ENCODE measurements around the gene FBXO21.

Gene FBXO21

DNA sequence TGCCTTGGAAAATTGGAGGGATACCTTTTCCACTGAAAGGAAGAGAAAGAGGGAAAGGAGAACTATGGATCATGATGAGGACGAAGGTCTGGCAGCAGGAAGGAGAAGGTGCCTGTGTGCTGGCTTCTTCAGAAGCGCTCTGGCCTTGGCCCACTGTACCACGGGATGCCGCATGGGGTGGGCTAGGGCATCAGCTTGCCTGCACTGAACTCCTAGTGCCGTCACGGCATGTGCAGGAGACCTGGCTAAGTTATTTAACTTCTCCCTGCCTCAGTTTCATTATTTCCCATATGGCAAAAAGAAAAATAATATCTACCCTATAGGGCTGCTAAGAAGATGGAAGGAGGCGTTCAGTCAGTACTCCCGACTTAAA lies 28.1 kb downstream of the FBXO21 start:
- DNase-seq, result no peak

DNA sequence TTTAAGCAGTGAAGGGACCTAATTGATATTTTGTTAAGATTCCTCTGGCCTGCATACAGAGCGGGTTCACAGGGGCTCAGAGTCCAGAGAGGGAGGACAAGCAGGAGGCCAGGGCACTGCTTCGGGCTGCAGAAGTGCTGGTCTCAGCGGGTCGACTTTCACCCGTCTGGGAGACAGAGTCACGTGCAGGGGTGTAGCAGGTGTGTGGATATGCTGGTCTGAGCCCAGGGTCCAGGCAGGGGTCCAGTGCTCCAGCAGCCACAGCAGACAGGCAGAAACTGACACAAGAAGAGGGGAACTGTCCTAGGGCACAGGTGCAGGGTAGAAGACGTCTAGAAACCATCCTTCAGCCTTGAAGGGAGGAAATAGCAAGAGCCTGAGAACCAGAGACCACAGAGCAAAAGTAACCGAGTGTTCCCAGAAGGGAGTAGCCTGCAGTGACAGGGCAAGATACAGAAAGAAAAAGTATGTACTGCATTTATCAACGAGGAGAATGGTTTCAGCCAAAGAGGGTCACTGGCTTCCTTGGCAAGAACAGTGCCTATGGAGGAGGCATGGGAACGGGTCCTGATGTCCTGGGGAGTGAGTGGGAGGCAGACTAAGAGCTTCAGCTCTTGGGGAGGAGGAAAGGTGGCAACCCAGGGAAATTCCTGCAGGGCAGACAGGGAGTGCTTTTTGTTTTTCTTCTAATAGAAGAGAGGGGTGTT lies 28.7 kb downstream of the FBXO21 start:
- no peak for DNase-seq

DNA sequence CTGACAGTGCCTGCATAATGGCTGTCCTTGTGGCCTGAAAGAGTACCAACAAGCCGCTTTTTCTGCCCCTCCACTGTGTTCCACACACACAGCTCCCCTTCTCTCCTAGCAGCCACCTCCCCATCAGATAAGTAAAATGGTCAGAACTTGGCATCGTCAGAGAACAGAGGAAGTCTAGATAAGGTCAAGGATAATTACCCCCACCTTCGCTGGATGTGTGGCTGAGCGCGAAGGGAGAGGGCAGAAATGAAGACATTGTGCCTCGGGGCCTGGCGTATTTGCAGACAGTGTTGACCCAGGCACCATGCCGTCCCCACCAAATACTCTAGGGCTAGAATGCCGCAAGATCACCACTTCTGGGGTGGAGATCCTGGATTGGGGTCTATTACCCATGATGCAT lies 30.6 kb downstream of the FBXO21 start:
- DNase-seq, result no peak

DNA sequence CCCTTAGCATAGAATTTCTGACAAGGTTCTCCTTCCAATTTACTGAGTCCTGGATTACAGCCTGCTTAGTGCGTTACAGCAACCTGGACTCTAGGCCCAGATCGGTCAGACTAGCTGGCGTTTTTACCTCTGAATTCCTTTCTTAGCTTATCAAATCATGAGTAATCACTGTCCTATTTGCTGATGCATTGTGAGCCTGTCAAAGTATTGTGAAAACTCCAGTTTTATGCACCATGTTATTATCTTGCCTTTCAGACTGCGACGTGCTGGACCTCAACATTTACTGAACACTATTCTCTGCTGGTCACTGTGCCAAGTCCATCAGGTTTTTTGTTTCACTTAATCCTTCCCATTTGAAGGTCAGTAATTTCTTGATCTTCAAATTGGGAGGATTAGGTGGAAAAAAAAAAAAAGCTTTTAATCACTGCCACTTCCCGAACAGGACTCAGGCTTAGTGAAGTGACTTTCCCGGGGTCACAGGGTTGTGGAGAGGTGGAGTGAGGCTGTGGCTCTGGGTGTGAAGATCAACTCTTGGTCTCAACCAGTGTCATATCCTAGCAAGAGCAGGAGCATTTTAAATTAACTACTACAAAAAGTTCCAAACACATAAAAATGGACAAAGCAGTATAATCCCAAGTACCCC lies 31.2 kb downstream of the FBXO21 start:
- DNase-seq, result no peak

DNA sequence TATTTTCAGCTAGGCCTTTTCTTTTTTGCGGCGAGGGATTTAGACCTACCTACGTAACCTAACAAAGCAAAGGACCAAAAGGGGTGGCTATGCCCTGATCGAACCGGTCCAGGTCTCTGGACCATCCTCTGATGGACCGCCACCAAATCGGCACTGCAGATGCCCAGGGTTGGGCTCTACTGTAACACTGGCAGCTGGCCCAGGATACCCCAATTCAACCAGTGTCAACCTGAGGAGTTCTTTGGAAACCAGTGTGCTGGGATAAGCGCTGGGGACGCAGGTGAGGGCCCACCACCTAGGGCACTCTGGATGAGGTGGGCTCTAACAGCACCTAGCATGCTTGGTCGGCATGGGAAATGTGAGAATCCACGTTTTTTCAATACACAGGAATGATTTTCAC lies 32.2 kb downstream of the FBXO21 start:
- DNase-seq, result no peak

DNA sequence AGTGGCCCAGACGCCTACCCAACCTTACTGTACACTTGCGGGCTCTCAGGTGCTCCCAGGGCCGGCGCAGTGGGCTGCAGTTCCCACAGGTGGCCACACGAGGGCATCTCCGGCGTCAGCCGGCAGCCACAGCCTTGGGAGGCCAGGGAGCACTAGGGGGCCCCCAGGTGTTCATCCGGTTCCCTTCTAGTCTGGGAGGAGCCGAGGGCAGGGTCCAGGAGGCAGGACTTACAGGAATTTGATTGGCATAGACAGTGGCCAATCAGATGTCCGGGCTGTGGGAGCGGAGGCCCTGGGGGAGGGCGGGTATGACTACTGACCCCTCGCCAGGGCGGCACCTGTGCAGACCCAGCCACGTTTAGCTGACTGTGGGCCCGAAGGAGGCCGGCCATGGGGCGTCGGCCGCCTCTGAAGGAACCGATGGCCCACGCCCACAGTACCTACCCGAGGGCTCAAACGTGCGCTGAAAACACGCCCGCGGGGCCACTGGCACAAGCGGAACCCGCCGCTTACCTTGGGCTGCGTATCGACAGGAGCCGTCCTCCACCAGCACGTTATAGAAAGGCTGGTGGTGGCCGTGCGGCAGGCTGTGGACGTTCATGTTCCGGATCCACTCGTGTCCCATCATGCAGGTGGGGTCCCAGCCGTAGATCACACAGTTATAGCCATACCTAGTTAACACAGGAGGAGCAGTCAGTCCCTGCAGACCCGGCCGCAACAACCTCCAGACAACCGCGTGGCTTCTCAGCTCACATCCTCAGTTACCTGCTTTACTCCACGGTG lies 34.8 kb downstream of the FBXO21 start:
- peak in 1 of 3 donors; percentile 7 for DNase-seq

DNA sequence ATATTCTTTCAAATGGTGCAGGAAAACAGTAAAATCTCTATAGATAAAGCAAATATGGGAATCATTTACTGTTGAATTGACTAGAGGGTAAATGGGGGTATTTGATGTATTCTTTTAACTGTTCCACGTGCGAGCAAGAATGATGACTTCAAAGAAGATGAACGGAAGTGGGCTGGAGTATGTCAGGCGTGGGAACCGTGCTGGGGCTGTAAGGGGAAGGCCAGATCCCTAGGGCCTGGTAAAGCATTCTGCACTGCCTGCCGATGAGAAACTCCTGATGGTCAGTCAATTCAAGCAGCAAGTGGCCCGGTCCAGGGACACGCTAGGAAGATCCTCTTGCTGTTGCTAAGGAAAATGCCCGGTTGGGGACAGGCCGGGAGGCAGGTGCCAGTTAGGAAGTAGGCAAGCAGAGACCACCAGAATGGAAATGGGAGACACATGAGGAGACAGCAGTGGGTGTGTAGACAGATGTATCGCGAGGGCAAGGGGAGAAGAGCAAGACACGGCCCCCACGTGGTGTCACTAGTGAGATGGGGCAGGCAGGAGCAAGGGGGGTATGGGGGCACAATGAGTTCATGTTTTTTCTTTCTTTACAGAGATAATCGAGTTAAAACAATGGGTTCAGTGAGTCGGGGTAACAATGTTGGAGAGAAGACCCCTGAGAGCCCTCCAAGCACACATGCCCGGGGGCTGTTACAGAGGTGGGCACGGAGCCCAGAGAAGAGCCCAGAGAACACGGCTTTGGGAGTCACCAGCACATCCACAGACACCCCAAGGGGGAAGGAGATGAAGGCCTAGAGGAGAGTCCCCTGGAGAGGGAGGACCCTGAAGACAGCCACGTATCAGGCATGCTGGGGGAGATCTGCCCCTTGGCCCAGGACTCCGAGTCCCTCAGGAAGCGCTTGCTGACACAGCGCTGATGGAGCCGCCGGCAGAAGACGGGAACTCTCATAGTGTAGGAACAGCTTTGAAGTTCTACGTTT lies 37.2 kb downstream of the FBXO21 start:
- no peak for DNase-seq

DNA sequence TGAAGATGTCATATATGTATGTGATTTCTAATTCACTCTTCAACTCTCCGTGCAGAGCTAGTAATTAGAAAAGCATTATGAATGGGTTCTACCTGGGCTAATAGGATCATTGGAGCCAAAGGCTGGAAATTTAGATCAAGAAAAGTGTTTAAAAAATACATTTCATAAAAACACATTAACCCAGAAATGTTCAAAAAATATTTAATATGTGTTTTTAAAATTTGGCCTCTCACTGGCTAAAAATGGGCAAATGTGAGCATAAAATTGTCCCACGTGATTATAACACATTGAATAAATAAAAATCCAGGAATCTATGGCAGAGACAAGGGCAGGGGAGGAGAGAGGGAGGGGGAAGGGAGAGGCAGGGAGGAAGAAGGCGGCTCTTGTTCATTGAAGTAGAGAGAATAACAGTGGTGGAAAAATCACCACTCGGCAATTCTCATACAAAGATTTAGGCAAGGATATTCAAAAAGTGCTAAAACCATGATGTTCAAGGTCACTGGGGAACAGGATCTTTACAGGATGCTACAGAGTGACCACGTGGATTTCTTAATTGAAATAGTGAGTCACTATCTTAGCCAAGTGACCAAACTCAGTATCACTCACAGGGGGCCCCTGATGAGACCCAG lies 38.8 kb downstream of the FBXO21 start:
- DNase-seq, result no peak

DNA sequence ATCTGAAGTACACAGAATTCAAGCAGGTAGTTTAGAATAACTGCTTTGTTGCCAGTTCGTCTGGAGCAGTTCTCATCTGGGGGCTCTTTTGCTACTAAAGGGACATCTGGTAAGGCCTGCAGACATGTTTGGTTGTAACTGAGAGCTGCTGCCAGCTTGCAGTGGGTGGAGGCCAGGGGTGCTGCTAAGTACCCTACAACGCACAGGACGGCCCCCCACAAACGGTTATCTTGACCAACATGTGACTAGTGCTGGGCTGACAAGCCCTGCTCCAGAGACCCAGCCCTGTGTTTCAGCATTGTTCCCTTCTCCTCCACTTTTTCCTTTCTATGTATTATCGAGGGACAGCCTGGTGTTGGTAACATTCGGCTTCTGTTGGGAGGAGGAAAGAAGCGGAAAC lies 40.8 kb downstream of the FBXO21 start:
- no peak for DNase-seq

DNA sequence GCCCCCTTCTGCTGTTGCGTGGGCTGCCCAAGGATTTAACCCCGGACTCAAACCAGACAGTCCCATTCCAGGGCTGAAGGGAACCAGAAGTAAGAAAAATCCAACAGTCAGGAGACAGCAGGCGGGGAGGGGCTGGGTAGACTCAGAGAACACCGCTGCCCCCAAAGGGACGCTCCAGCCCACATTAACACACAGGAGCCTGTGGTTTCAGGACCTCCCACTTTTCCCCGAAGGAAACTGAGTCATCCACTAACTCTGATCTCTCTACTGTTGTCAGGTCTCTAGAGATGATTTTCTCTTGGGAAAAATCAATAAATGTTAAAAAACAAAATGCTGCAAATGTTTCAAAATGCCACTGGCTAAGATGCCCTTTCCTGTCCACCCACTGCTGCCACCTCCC lies 41.6 kb downstream of the FBXO21 start:
- DNase-seq, result no peak

DNA sequence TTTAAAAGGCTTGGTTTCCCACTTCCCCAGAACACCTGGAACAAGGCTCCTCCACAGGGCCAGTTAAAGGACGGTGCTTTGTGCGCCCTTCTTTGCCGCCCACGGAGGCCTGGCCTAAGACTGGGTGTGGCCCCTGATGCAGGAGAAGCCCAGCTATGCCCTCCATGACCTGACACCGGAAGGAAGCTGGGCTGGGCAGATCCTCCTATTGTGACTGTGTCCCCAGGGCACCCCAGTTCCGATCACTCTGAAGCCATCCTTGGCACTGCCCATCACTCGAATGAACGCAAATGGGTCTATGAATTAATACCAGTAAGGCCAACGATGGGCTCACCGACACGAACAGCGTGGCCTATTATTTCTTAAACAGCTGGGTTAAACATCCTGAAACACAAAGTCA lies 42.6 kb downstream of the FBXO21 start:
- DNase-seq, result no peak

DNA sequence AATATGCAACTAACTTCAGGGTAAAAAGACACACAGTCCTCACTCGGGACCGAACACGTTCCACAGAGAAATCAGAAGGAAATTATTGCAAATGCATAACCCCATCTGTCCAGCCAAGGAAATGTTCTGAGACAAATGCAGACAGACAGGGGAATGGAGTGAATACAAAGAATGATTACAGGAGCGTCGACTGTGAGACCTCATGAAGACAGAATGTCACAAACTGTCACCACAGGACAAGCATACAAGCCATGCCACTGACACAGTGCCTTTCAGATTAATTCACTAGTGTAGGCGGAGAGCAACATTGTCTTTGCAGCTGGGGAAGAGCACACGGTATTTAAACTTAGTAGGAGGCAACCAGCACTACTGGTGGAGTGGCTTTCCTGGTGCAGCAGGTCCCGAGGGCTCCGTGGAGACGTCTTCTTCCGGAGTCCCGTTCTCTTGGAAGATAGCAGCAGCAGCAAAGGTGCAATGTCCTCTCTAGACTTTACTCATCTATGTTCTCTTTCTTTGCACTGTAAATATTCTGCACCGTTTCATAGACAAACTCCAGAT lies 44.6 kb downstream of the FBXO21 start:
- DNase-seq, result no peak

DNA sequence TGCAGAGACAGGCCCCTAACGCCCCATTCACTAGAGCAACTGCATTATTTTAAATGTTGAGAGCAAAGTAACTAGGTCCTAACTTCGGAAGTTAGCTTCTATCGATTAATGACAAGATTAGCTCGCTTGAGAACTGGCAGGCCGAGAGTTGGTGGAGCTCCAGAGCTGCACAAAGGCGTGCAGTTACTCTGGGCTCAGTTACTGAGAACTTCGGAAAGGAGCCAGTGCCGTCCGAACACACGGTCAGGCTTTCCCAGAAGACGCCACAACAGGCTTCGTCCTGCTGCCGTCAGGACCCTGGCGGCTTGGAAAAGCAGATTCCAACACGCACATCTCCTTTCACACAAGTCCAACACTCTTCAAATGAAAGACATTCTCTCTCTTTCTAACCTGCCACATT lies 45.7 kb downstream of the FBXO21 start:
- DNase-seq, result no peak

DNA sequence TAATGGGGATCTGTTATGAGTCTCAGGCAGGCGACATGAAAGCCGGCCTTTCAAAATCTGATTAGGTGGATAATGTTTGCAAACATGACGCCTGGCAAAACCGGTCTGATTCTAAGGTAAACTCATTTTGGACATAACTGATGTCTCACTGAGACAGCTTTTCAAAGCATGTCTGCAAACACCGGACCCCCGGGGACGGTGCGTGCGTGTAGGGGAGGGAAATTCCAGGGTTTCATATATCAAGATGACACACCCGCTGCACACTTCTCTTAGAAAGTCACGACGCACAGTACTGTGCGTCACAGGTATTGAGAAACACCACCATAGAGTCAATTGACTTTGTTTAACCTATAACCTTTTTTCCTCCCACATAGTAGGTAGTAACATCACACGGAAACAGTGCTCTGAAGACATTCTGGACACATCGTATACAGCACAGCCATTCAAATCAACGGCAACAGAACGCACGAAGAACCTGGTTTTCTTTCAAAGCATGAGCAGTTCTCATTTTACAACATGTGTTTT lies 47.2 kb downstream of the FBXO21 start:
- DNase-seq, result no peak

DNA sequence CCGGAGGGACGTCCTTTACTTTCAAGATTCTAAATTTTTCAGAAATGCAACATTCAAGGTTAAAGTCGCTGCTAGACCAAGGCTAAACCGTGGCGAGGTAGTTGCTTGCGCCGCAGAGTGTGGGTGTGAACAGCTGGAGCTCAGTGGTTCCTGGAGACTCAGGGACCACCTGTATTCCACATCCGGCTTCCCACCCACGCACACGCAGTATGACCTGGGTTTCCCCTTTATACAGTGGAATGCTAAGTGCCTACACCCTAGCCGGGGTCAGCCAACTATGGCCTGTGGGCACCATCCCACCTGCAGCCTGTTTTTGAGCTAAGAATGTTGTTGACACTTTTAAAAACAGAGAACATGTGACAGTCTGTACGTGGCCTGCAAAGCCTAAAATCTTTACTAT lies 48.2 kb downstream of the FBXO21 start:
- no peak for DNase-seq

DNA sequence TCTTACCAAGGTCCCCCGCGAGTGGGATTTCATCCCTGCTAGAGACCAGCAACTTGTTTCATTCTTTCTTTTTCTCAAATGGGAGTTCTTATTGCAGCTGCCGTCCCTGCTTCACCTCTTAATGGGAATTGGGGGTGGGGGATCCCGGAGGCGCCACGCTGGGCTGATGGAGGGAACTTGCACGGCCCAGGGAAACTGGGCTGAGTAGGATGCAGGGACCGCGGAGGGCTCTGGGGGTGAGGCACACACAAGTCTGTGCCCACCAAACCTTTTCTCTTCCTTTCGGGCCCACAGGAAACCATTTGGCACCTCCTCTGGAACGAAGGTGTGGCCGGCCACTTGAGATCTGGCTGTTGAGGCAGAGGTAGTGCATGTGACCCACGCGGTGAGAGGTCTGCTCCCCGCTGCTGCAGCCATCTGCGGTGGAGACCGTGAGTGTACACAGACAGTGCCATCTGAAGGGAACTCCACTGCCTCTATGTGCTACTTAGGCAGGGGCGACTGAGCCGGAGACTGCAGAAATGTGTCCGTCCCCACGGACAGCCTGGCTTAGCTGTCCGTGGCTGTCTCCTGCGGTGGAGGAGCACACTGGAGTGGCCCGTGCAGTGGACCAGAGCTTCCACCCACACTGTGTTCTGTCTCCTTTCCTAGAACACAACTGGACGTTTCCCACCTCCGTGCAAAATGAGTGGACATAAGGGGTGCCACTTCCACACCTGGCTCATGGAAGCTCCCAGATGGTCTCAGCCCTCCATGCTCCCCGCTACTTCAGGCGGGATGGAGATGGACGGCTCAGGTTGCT lies 49.0 kb downstream of the FBXO21 start:
- DNase-seq, result no peak

DNA sequence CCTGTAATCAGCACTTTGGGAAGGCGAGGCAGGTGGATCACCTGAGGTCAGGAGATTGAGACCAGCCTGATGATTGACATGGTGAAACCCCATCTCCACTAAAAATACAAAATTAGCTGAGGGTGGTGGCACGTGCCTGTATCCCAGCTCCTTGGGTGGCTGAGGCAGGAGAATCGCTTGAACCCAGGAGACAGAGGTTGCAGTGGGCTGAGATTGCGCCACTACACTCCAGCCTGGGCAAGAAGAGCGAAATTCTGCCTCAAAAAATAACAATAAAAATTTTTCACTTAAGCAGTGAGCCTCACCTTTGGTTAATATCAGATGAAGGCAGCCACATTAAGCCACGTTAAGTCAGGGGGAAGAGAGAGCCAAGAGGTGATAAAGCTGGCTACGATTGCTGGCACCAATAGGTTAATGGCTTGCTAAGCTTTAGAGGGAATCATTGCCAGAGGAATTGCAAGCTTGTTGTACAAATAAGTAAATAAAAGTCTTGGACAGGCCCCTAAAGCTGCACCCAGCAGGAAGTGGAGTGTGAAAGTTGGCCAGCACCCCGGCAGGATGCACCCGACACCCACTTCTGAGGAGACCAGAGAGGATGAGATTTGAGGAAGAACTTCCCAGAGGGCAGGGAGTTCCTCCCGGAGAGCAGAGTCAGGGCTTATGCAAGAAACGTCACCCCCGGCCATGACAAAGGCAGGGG lies 49.7 kb downstream of the FBXO21 start:
- DNase-seq, result peak; percentile 22 to 38 (median 36)

DNA sequence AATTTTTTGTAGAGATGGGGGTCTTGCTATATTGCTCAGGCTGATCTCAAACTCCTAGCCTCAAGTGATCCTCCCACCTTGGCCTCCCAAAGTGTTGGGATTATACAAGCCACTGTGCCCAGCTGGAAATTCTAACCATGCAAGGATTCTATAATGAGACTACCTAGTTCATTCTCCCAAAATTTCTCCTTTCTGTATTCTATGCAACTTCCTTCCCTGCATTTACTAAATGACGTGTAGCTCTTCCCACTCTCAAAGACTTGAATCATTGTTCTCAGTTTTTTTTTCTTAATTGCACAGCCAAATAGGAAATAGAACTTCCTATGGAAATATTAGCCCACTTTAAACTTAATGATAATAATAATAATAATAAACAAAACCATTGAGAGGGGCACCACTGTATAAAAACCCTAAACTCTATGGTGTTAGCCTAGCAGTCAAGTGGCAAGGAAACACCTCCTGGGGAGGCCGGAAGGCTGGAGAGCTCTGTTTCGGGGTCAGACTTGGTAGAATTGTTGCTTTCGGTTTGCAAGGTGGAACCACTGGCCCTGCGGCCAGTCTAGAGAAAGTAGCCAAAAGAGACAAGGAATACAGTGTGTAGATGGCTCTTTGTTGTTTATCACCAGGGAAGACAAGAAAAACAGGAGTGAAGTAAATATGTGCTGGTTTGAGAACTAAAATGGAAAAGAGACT lies 51.1 kb downstream of the FBXO21 start:
- peak in 1 of 3 donors; percentile 46 for DNase-seq

DNA sequence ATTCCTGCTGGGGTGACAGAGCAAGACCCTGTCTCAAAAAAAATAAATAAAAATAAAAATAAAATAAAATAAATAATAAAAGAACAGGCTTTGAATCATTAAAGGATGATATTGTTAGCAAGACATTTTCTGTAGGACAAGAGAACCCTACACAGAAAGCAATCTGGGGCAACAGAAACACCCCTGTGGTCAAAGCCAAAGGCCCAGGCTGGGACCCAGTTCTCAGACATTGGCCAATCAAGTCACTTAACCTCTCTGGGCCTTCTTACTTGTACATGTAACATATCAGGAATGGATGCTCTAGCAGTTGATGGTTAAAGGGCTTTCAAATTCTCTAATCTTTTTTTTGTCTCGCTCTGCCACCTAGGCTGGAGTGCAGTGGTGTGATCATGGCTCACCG lies 55.5 kb downstream of the FBXO21 start:
- DNase-seq, result no peak

DNA sequence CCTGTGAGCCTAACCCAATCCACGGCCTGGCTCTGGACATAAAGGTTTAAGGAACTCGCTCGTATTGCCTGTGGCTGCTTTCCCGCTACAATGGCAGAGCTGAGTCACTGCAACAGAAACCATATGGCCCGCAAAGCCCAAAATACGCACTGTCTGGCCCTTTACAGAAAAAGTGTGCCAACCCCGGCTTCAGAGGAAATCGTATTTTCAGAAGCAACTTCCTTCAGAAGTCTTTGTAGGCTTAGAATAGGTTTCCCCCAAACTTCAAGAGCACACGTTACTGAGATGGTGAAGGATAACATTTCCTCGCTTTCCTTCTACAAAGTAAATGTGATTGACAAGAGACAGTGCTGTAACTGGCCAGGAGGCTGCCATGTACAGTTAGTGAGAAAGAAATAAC lies 56.2 kb downstream of the FBXO21 start:
- DNase-seq, result peak; percentile 62 to 67 (median 62)
